ENCODE measurements around the gene TANC1.

TANC1 gene

GRCh38 chr2:159153951-159154350 is 185.5 kb downstream of the TANC1 start:
- Histone ChIP-seq H3K27ac (ENCODE audit: low read depth, low read length) (no peak overlapping the region), H3K9ac (ENCODE audit: low read length in 5 of 5) (peak overlapping the region in 1 of 5 donors; percentile 34), H3K4me1 (ENCODE audit: control insufficient read depth in 5 of 5, insufficient read depth in 5 of 5, low read length in 5 of 5) (peaks cover 5 to 45% (median 40%) of the 10 kb centered on the region in 5 donors)

GRCh38 chr2:159154366-159154765 is 185.9 kb downstream of the TANC1 start:
- H3K4me1 ChIP-seq (ENCODE audit: control insufficient read depth in 5 of 5, insufficient read depth in 5 of 5, low read length in 5 of 5), result peaks cover 5 to 45% (median 37%) of the 10 kb centered on the region in 5 donors

More at GRCh38 chr2:159153951-159154350, 185.5 kb downstream of the TANC1 start:
- Histone ChIP-seq H3K4me3 (ENCODE audit: low read depth in 1 of 5, low read length in 5 of 5) (no peak overlapping the region), H3K9me3 (ENCODE audit: control insufficient read depth in 5 of 5, low read length in 5 of 5) (no peaks in the 10 kb centered on the region), H3K27me3 (ENCODE audit: control insufficient read depth in 5 of 5, insufficient read depth in 4 of 5, low read length in 5 of 5) (no peaks in the 10 kb centered on the region), H3K36me3 (ENCODE audit: control insufficient read depth in 5 of 5, insufficient read depth in 5 of 5, low read length in 5 of 5) (peaks cover 0 to 7% (median 2%) of the 10 kb centered on the region in 5 donors)

GRCh38 chr2:159155320-159155719 is 186.9 kb downstream of the TANC1 start:
- Histone ChIP-seq H3K27me3 (ENCODE audit: control insufficient read depth in 5 of 5, insufficient read depth in 4 of 5, low read length in 5 of 5) (no peaks in the 10 kb centered on the region), H3K9ac (ENCODE audit: low read length in 5 of 5) (no peak overlapping the region), H3K9me3 (ENCODE audit: control insufficient read depth in 5 of 5, low read length in 5 of 5) (no peaks in the 10 kb centered on the region), H3K36me3 (ENCODE audit: control insufficient read depth in 5 of 5, insufficient read depth in 5 of 5, low read length in 5 of 5) (peaks cover 0 to 6% (median 2%) of the 10 kb centered on the region in 5 donors), H3K4me3 (ENCODE audit: low read depth in 1 of 5, low read length in 5 of 5) (no peak overlapping the region), H3K4me1 (ENCODE audit: control insufficient read depth in 5 of 5, insufficient read depth in 5 of 5, low read length in 5 of 5) (peaks cover 5 to 43% (median 27%) of the 10 kb centered on the region in 5 donors), H3K27ac (ENCODE audit: low read depth, low read length) (no peak overlapping the region)

More at GRCh38 chr2:159154366-159154765, 185.9 kb downstream of the TANC1 start:
- Histone ChIP-seq H3K9me3 (ENCODE audit: control insufficient read depth in 5 of 5, low read length in 5 of 5) (no peaks in the 10 kb centered on the region), H3K27me3 (ENCODE audit: control insufficient read depth in 5 of 5, insufficient read depth in 4 of 5, low read length in 5 of 5) (no peaks in the 10 kb centered on the region), H3K27ac (ENCODE audit: low read depth, low read length) (no peak overlapping the region), H3K9ac (ENCODE audit: low read length in 5 of 5) (peak overlapping the region in 1 of 5 donors; percentile 34), H3K4me3 (ENCODE audit: low read depth in 1 of 5, low read length in 5 of 5) (no peak overlapping the region), H3K36me3 (ENCODE audit: control insufficient read depth in 5 of 5, insufficient read depth in 5 of 5, low read length in 5 of 5) (peaks cover 0 to 7% (median 2%) of the 10 kb centered on the region in 5 donors)

GRCh38 chr2:159155791-159156190 is 187.4 kb downstream of the TANC1 start:
- H3K27me3 ChIP-seq (ENCODE audit: control insufficient read depth in 5 of 5, insufficient read depth in 4 of 5, low read length in 5 of 5), result no peaks in the 10 kb centered on the region
- H3K36me3 ChIP-seq (ENCODE audit: control insufficient read depth in 5 of 5, insufficient read depth in 5 of 5, low read length in 5 of 5), result peaks cover 0 to 4% (median 2%) of the 10 kb centered on the region in 5 donors
- no peak overlapping the region for H3K27ac ChIP-seq (ENCODE audit: low read depth, low read length)
- no peaks in the 10 kb centered on the region for H3K9me3 ChIP-seq (ENCODE audit: control insufficient read depth in 5 of 5, low read length in 5 of 5)
- H3K4me3 ChIP-seq (ENCODE audit: low read depth in 1 of 5, low read length in 5 of 5), result no peak overlapping the region
- peaks cover 5 to 43% (median 29%) of the 10 kb centered on the region in 5 donors for H3K4me1 ChIP-seq (ENCODE audit: control insufficient read depth in 5 of 5, insufficient read depth in 5 of 5, low read length in 5 of 5)
- H3K9ac ChIP-seq (ENCODE audit: low read length in 5 of 5), result no peak overlapping the region

GRCh38 chr2:159156834-159157233 is 188.4 kb downstream of the TANC1 start:
- peaks cover 0 to 4% (median 2%) of the 10 kb centered on the region in 5 donors for H3K36me3 ChIP-seq (ENCODE audit: control insufficient read depth in 5 of 5, insufficient read depth in 5 of 5, low read length in 5 of 5)
- H3K9me3 ChIP-seq (ENCODE audit: control insufficient read depth in 5 of 5, low read length in 5 of 5), result no peaks in the 10 kb centered on the region
- H3K27me3 ChIP-seq (ENCODE audit: control insufficient read depth in 5 of 5, insufficient read depth in 4 of 5, low read length in 5 of 5), result no peaks in the 10 kb centered on the region
- no peak overlapping the region for H3K9ac ChIP-seq (ENCODE audit: low read length in 5 of 5)
- no peak overlapping the region for H3K4me3 ChIP-seq (ENCODE audit: low read depth in 1 of 5, low read length in 5 of 5)
- no peak overlapping the region for H3K27ac ChIP-seq (ENCODE audit: low read depth, low read length)
- H3K4me1 ChIP-seq (ENCODE audit: control insufficient read depth in 5 of 5, insufficient read depth in 5 of 5, low read length in 5 of 5), result peaks cover 5 to 36% (median 28%) of the 10 kb centered on the region in 5 donors

- no peak overlapping the region for H3K4me3 ChIP-seq (ENCODE audit: low read depth in 1 of 5, low read length in 5 of 5)
- H3K27ac ChIP-seq (ENCODE audit: low read depth, low read length), result no peak overlapping the region
- peaks cover 5 to 34% (median 27%) of the 10 kb centered on the region in 5 donors for H3K4me1 ChIP-seq (ENCODE audit: control insufficient read depth in 5 of 5, insufficient read depth in 5 of 5, low read length in 5 of 5)
- H3K9ac ChIP-seq (ENCODE audit: low read length in 5 of 5), result no peak overlapping the region
- H3K36me3 ChIP-seq (ENCODE audit: control insufficient read depth in 5 of 5, insufficient read depth in 5 of 5, low read length in 5 of 5), result peaks cover 0 to 4% (median 2%) of the 10 kb centered on the region in 5 donors
- H3K9me3 ChIP-seq (ENCODE audit: control insufficient read depth in 5 of 5, low read length in 5 of 5), result no peaks in the 10 kb centered on the region
- H3K27me3 ChIP-seq (ENCODE audit: control insufficient read depth in 5 of 5, insufficient read depth in 4 of 5, low read length in 5 of 5), result no peaks in the 10 kb centered on the region
Measured at GRCh38 chr2:159157361-159158209, 189.1 kb downstream of the TANC1 start.

- Histone ChIP-seq H3K27ac (ENCODE audit: low read depth, low read length) (no peak overlapping the region), H3K4me1 (ENCODE audit: control insufficient read depth in 5 of 5, insufficient read depth in 5 of 5, low read length in 5 of 5) (peaks cover 0 to 22% (median 3%) of the 10 kb centered on the region in 5 donors)
Measured at GRCh38 chr2:159160412-159160811, 192.0 kb downstream of the TANC1 start.

GRCh38 chr2:159160954-159161353 is 192.5 kb downstream of the TANC1 start:
- Histone ChIP-seq H3K27ac (ENCODE audit: low read depth, low read length) (no peak overlapping the region), H3K9me3 (ENCODE audit: control insufficient read depth in 5 of 5, low read length in 5 of 5) (no peaks in the 10 kb centered on the region), H3K4me1 (ENCODE audit: control insufficient read depth in 5 of 5, insufficient read depth in 5 of 5, low read length in 5 of 5) (peaks cover 0 to 22% (median 3%) of the 10 kb centered on the region in 5 donors), H3K4me3 (ENCODE audit: low read depth in 1 of 5, low read length in 5 of 5) (no peak overlapping the region), H3K27me3 (ENCODE audit: control insufficient read depth in 5 of 5, insufficient read depth in 4 of 5, low read length in 5 of 5) (no peaks in the 10 kb centered on the region), H3K36me3 (ENCODE audit: control insufficient read depth in 5 of 5, insufficient read depth in 5 of 5, low read length in 5 of 5) (peaks cover 0 to 9% (median 4%) of the 10 kb centered on the region in 5 donors), H3K9ac (ENCODE audit: low read length in 5 of 5) (no peak overlapping the region)

More at GRCh38 chr2:159160412-159160811, 192.0 kb downstream of the TANC1 start:
- no peaks in the 10 kb centered on the region for H3K9me3 ChIP-seq (ENCODE audit: control insufficient read depth in 5 of 5, low read length in 5 of 5)
- peaks cover 0 to 9% (median 4%) of the 10 kb centered on the region in 5 donors for H3K36me3 ChIP-seq (ENCODE audit: control insufficient read depth in 5 of 5, insufficient read depth in 5 of 5, low read length in 5 of 5)
- no peak overlapping the region for H3K4me3 ChIP-seq (ENCODE audit: low read depth in 1 of 5, low read length in 5 of 5)
- no peaks in the 10 kb centered on the region for H3K27me3 ChIP-seq (ENCODE audit: control insufficient read depth in 5 of 5, insufficient read depth in 4 of 5, low read length in 5 of 5)
- H3K9ac ChIP-seq (ENCODE audit: low read length in 5 of 5), result no peak overlapping the region

GRCh38 chr2:159163930-159164329 is 195.5 kb downstream of the TANC1 start:
- no peak overlapping the region for H3K27ac ChIP-seq (ENCODE audit: low read depth, low read length)

GRCh38 chr2:159164457-159164911 is 196.0 kb downstream of the TANC1 start:
- Histone ChIP-seq H3K4me3 (ENCODE audit: low read depth in 1 of 5, low read length in 5 of 5) (no peak overlapping the region), H3K9me3 (ENCODE audit: control insufficient read depth in 5 of 5, low read length in 5 of 5) (peaks cover 0 to 3% (median 0%) of the 10 kb centered on the region in 5 donors), H3K4me1 (ENCODE audit: control insufficient read depth in 5 of 5, insufficient read depth in 5 of 5, low read length in 5 of 5) (peaks cover 0 to 16% (median 3%) of the 10 kb centered on the region in 5 donors), H3K9ac (ENCODE audit: low read length in 5 of 5) (no peak overlapping the region), H3K27me3 (ENCODE audit: control insufficient read depth in 5 of 5, insufficient read depth in 4 of 5, low read length in 5 of 5) (no peaks in the 10 kb centered on the region), H3K36me3 (ENCODE audit: control insufficient read depth in 5 of 5, insufficient read depth in 5 of 5, low read length in 5 of 5) (peaks cover 0 to 11% (median 4%) of the 10 kb centered on the region in 5 donors), H3K27ac (ENCODE audit: low read depth, low read length) (no peak overlapping the region)

More at GRCh38 chr2:159163930-159164329, 195.5 kb downstream of the TANC1 start:
- Histone ChIP-seq H3K9me3 (ENCODE audit: control insufficient read depth in 5 of 5, low read length in 5 of 5) (peaks cover 0 to 3% (median 0%) of the 10 kb centered on the region in 5 donors), H3K9ac (ENCODE audit: low read length in 5 of 5) (no peak overlapping the region), H3K36me3 (ENCODE audit: control insufficient read depth in 5 of 5, insufficient read depth in 5 of 5, low read length in 5 of 5) (peaks cover 0 to 11% (median 4%) of the 10 kb centered on the region in 5 donors), H3K4me3 (ENCODE audit: low read depth in 1 of 5, low read length in 5 of 5) (no peak overlapping the region), H3K27me3 (ENCODE audit: control insufficient read depth in 5 of 5, insufficient read depth in 4 of 5, low read length in 5 of 5) (no peaks in the 10 kb centered on the region), H3K4me1 (ENCODE audit: control insufficient read depth in 5 of 5, insufficient read depth in 5 of 5, low read length in 5 of 5) (peaks cover 0 to 16% (median 3%) of the 10 kb centered on the region in 5 donors)
